GDM1 (cell line): ENCODE data around the gene PDE4DIP.
"Not testable (repeated sequence)": the region's sequence is repeated elsewhere in the genome, so short reads cannot be mapped to it uniquely, and the experiment has no call there.

Source experiments
- DNase-seq: peaks from one replicate; lab custom pipeline; 2025; lab: John Stamatoyannopoulos, UW

PDE4DIP gene

GRCh38 chr1:148844220-148844619 lies at the start of gene PDE4DIP:
TSS of gene PDE4DIP (plus strand) at chr1:148844428. CDS start at chr1:148844775, 347 bp downstream.
- DNase-seq: not testable (repeated sequence)

- not testable (repeated sequence) for DNase-seq
Observed at GRCh38 chr1:148808268-148808928, 35.8 kb upstream of the PDE4DIP start.

GRCh38 chr1:148808929-148809283 lies 35.3 kb upstream of the PDE4DIP start:
- DNase-seq: not testable (repeated sequence)

- not testable (repeated sequence) for DNase-seq
Observed at GRCh38 chr1:148822180-148822579, 22.0 kb upstream of the PDE4DIP start.

GRCh38 chr1:148823822-148824221 lies 20.4 kb upstream of the PDE4DIP start:
- DNase-seq: not testable (repeated sequence)

GRCh38 chr1:148825029-148825428 lies 19.2 kb upstream of the PDE4DIP start:
- not testable (repeated sequence) for DNase-seq

GRCh38 chr1:148828531-148828930 lies 15.7 kb upstream of the PDE4DIP start:
- not testable (repeated sequence) for DNase-seq

GRCh38 chr1:148828962-148829361 lies 15.3 kb upstream of the PDE4DIP start:
- not testable (repeated sequence) for DNase-seq

- not testable (repeated sequence) for DNase-seq
Observed at GRCh38 chr1:148829365-148829764, 14.9 kb upstream of the PDE4DIP start.

- DNase-seq: not testable (repeated sequence)
Observed at GRCh38 chr1:148841262-148841661, 3.0 kb upstream of the PDE4DIP start.

GRCh38 chr1:148844651-148845050 lies 423 bp downstream of the PDE4DIP start:
- not testable (repeated sequence) for DNase-seq

- DNase-seq: not testable (repeated sequence)
Observed at GRCh38 chr1:148845068-148845467, 840 bp downstream of the PDE4DIP start.

GRCh38 chr1:148850347-148850746 lies 6.1 kb downstream of the PDE4DIP start:
- DNase-seq: not testable (repeated sequence)

GRCh38 chr1:148850840-148851239 lies 6.6 kb downstream of the PDE4DIP start:
- not testable (repeated sequence) for DNase-seq

GRCh38 chr1:148851684-148852083 lies 7.5 kb downstream of the PDE4DIP start:
- not testable (repeated sequence) for DNase-seq

- not testable (repeated sequence) for DNase-seq
Observed at GRCh38 chr1:148853363-148853762, 9.1 kb downstream of the PDE4DIP start.

GRCh38 chr1:148854063-148854462 lies 9.8 kb downstream of the PDE4DIP start:
- DNase-seq: not testable (repeated sequence)

GRCh38 chr1:148855367-148855766 lies 11.1 kb downstream of the PDE4DIP start:
- not testable (repeated sequence) for DNase-seq

GRCh38 chr1:148860049-148860448 lies 15.8 kb downstream of the PDE4DIP start:
- not testable (repeated sequence) for DNase-seq

GRCh38 chr1:148860579-148861259 lies 16.5 kb downstream of the PDE4DIP start:
- not testable (repeated sequence) for DNase-seq

GRCh38 chr1:148862590-148862989 lies 18.4 kb downstream of the PDE4DIP start:
- DNase-seq: not testable (repeated sequence)

GRCh38 chr1:148868924-148869633 lies 24.9 kb downstream of the PDE4DIP start:
- DNase-seq: not testable (repeated sequence)

- not testable (repeated sequence) for DNase-seq
Observed at GRCh38 chr1:148869634-148869961, 25.4 kb downstream of the PDE4DIP start.
